T1000 (cell line): ENCODE measurements around the gene EIF4E3.

Source experiments
- DNase-seq: peaks from one replicate; lab custom pipeline; 2025; ENCODE audit warnings: mixed read lengths; lab: John Stamatoyannopoulos, UW

Gene EIF4E3

GRCh38 chr3:71723452-71724170 lies 1.6 kb downstream of the EIF4E3 start:
- no peak for DNase-seq

- no peak for DNase-seq
Measured at GRCh38 chr3:71722693-71723092, 2.5 kb downstream of the EIF4E3 start.

- no peak for DNase-seq
Measured at GRCh38 chr3:71721651-71722157, 3.5 kb downstream of the EIF4E3 start.

GRCh38 chr3:71721002-71721401 lies 4.2 kb downstream of the EIF4E3 start:
- DNase-seq, result no peak

GRCh38 chr3:71718072-71718471 lies 7.1 kb downstream of the EIF4E3 start:
- no peak for DNase-seq

GRCh38 chr3:71714595-71714994 lies 10.6 kb downstream of the EIF4E3 start:
- no peak for DNase-seq

- no peak for DNase-seq
Measured at GRCh38 chr3:71713041-71713440, 12.2 kb downstream of the EIF4E3 start.

GRCh38 chr3:71710906-71711494 lies 14.2 kb downstream of the EIF4E3 start:
- no peak for DNase-seq

GRCh38 chr3:71709908-71710511 lies 15.2 kb downstream of the EIF4E3 start:
- no peak for DNase-seq

- DNase-seq, result no peak
Measured at GRCh38 chr3:71708476-71709105, 16.6 kb downstream of the EIF4E3 start.

GRCh38 chr3:71707595-71707994 lies 17.6 kb downstream of the EIF4E3 start:
- DNase-seq, result no peak

GRCh38 chr3:71705681-71706080 lies 19.5 kb downstream of the EIF4E3 start:
- no peak for DNase-seq

GRCh38 chr3:71704915-71705314 lies 20.3 kb downstream of the EIF4E3 start:
- DNase-seq, result no peak

GRCh38 chr3:71703797-71704196 lies 21.4 kb downstream of the EIF4E3 start:
- no peak for DNase-seq

GRCh38 chr3:71702131-71703024 lies 22.8 kb downstream of the EIF4E3 start:
- no peak for DNase-seq

- no peak for DNase-seq
Measured at GRCh38 chr3:71701251-71701762, 23.9 kb downstream of the EIF4E3 start.

- no peak for DNase-seq
Measured at GRCh38 chr3:71695000-71695482, 30.2 kb downstream of the EIF4E3 start.

GRCh38 chr3:71694358-71694999 lies 30.7 kb downstream of the EIF4E3 start:
- DNase-seq, result no peak

GRCh38 chr3:71693641-71694040 lies 31.6 kb downstream of the EIF4E3 start:
- DNase-seq, result no peak

GRCh38 chr3:71692139-71692538 lies 33.1 kb downstream of the EIF4E3 start:
- DNase-seq, result no peak

- no peak for DNase-seq
Measured at GRCh38 chr3:71690341-71690841, 34.8 kb downstream of the EIF4E3 start.
